Astrocyte of the spinal cord (primary cell): ENCODE data around the gene WHRN.

Experiments used
- DNase-seq: peaks from one replicate; pipeline ENCODE4 v3.0.0; 2011; ENCODE audit warnings: low read depth, low spot score
- H3K4me3 ChIP-seq: 2 replicates; pipeline ENCODE4 v1.5.1; 2011; ENCODE audit warnings: low read depth, mild to moderate bottlenecking, low read length, moderate library complexity
- in situ Hi-C: cut with HindIII; loops from 2 replicates; pipeline ENCODE4 v1.10.0; 2017; ENCODE audit warnings: low sequenced_read_pairs
- TF ChIP-seq, protein P1 (sequence below): IDR thresholded peaks from 2 replicates; pipeline ENCODE4 v1.5.1; 2012; ENCODE audit warnings: low read depth, mild to moderate bottlenecking, low read length, inconsistent platforms

Gene WHRN

DNA sequence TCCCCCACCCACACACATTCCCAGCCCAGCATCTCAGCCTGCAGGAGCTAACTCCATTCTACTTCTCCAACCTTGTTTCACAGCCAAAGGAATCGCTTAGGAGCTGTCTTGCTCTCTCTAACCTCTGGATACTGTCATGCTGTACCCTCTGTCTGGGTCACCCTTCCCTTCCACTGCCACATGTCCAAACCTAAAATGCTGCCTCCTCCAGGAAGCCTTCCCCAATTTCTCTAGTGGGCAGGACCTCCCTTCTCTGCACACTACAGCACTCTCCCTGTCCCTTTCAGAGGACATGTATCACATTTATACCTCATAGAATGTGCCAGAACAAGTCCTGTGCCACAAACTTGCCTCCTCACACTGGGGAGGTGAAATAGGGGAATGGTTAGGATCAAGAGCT is 30.8 kb downstream of the WHRN start:
- DNase-seq = no peak

DNA sequence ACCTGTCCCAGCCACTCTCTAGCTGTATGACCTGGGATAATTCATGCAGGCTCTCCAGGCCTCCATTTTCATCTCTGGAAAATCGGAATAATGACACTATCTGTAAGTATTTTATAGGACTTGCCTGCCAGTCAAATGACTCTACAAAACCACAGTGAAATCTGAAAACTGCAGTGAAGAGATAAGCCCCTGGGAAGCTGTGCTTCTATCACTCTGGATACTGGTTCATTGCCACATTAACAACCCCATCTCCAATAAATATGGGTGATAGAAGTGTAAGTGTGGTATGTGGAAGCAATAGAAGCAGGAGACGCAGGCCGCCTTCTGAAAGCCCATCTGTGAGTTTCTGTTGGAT is 31.8 kb downstream of the WHRN start:
- in situ Hi-C loops = no loop called here
- DNase-seq = no peak
- no peak overlapping the region for H3K4me3 ChIP-seq
- TF ChIP-seq, protein P1, sequence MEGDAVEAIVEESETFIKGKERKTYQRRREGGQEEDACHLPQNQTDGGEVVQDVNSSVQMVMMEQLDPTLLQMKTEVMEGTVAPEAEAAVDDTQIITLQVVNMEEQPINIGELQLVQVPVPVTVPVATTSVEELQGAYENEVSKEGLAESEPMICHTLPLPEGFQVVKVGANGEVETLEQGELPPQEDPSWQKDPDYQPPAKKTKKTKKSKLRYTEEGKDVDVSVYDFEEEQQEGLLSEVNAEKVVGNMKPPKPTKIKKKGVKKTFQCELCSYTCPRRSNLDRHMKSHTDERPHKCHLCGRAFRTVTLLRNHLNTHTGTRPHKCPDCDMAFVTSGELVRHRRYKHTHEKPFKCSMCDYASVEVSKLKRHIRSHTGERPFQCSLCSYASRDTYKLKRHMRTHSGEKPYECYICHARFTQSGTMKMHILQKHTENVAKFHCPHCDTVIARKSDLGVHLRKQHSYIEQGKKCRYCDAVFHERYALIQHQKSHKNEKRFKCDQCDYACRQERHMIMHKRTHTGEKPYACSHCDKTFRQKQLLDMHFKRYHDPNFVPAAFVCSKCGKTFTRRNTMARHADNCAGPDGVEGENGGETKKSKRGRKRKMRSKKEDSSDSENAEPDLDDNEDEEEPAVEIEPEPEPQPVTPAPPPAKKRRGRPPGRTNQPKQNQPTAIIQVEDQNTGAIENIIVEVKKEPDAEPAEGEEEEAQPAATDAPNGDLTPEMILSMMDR = no peak

More for the DNA sequence above, 30.8 kb downstream of the WHRN start:
- no peak overlapping the region for H3K4me3 ChIP-seq
- TF ChIP-seq, protein P1 = no peak
- in situ Hi-C loops = no loop called here

DNA sequence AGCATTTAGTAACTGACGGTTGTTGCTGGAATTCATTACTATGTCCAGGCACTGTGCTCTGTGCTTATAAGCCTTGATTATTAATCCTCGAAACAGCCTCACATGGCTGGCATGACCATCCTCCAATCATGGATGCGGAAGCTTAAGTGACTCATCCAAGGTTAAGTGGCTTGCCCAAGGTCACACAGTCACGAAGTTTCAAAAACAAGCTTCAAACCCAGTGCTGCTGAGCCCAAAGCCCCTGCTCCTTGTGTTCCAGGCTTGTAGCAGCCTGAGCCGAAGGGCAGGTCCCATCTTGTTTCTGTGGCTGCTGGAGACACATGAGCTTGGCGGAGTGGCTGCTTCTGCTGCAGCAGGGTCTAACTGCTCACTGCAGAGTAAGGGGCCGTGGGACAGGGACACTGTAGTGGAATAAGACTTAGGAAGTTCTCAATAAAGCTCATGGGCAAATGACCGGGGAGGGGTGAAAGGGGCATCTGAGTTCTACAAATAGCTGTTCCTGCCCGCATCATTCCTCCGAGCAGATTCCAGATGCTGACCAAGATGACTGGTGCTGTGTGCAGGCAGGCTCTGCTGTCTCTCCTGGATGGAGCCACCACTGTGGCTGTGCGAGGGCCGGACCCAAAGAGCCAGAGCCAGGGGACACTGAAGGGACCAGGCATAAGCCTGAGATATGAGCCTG is 32.4 kb downstream of the WHRN start:
- TF ChIP-seq, protein P1 = no peak
- in situ Hi-C loops = no loop called here
- H3K4me3 ChIP-seq = no peak overlapping the region
- DNase-seq = no peak

DNA sequence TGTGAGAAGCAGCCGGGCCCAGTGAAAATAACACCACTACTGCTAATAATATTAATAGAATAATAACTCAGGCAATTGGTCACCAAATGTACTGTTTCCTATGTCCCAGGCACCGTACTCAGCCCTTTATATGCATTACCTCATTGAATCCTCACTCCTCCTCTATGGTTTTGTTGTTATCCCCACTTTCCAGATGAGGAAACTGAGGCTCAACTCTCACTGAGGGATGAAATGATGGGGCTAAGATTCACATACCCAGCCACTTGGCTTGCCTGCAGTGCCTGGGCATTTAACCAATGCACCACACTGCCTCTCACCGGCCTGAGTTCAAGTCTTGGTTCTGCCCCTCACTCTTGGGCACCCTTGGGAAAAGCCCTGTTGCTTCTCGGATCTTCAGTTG is 34.1 kb downstream of the WHRN start:
- no peak overlapping the region for H3K4me3 ChIP-seq
- TF ChIP-seq, protein P1 = no peak
- in situ Hi-C loops = no loop called here
- no peak for DNase-seq

DNA sequence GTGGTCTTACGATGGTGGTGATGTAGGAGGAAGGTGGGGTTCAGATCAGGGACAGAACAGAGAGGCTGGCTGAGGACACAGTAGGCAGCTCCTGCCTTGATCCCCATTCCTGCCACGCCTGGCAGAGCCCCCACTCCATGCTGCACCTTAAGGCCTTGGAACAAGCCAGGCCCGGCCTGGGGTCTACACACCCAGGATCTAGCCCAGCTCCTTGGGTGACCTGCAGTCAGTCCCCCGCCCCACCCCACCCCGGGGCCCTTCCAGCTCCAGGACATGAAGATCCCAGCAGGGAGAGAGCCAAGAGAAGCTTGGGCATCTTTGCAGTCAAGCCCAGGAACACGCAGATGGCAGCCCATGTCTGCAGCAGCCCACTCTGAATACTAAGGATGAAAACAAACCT is 34.7 kb downstream of the WHRN start:
- in situ Hi-C loops = no loop called here
- H3K4me3 ChIP-seq = no peak overlapping the region
- TF ChIP-seq, protein P1 = no peak
- no peak for DNase-seq

DNA sequence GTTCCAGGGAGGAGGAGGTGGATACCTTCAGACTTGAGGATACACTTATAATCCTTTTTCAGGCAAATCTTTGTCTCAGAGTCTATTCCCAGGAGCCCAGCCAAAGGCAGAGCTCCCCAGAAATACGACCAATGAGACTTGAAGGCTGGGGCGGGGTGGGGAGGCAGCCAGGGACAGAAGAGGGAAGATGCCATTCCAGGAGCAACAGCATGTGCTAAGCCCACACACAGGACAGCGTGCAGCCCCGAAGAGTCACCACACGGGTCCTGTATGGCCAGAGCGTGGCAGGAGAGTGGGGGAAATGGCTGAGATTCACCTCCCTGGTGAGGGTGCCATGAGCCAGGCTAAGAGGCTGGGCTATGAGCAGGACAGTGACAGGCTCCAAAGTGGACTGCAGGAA is 35.2 kb downstream of the WHRN start:
- in situ Hi-C loops = no loop called here
- H3K4me3 ChIP-seq = no peak overlapping the region

More for the DNA sequence above, 35.2 kb downstream of the WHRN start:
- DNase-seq = no peak
- TF ChIP-seq, protein P1 = no peak
